PFSK-1 (cell line): ENCODE results near the gene PRPH2.

Source experiments
- FOXP2 ChIP-seq: optimal IDR thresholded peaks from 2 replicates; pipeline ENCODE3; 2011; ENCODE audit warnings: borderline replicate concordance, control low read depth, inconsistent platforms; ENCODE audit not compliant: insufficient read depth; ENCODE audit errors: extremely low read length, extremely low read depth
- POLR2AphosphoS5 ChIP-seq: IDR thresholded peaks from 2 replicates; pipeline ENCODE4 v1.6.1; 2012; ENCODE audit warnings: low read depth, mild to moderate bottlenecking, control low read depth, low read length, moderate library complexity
- SIN3A ChIP-seq: IDR thresholded peaks from 2 replicates; pipeline ENCODE4 v1.6.1; 2012; ENCODE audit warnings: mild to moderate bottlenecking, low read length, moderate library complexity, borderline replicate concordance; ENCODE audit not compliant: insufficient read depth
- TAF1 ChIP-seq: IDR thresholded peaks from 2 replicates; pipeline ENCODE4 v1.6.1; 2012; ENCODE audit warnings: low read length, control low read depth, borderline replicate concordance; ENCODE audit not compliant: insufficient read depth
- TF ChIP-seq, protein P1 (sequence below), 2 experiments: IDR thresholded peaks; 2 replicates each; pipeline versions ENCODE4 v1.6.1 to v1.8.0; 2011 to 2012; ENCODE audit warnings: low read depth in 2 of 2, low read length in 2 of 2, control low read depth in 1 of 2, inconsistent platforms in 1 of 2, mild to moderate bottlenecking in 1 of 2, moderate library complexity in 1 of 2; ENCODE audit not compliant: insufficient read depth in 1 of 2

Gene PRPH2

GRCh38 chr6:42697268-42697655 is 25.1 kb downstream of the PRPH2 start:
- no peak for TF ChIP-seq FOXP2
- TF ChIP-seq, protein P1, sequence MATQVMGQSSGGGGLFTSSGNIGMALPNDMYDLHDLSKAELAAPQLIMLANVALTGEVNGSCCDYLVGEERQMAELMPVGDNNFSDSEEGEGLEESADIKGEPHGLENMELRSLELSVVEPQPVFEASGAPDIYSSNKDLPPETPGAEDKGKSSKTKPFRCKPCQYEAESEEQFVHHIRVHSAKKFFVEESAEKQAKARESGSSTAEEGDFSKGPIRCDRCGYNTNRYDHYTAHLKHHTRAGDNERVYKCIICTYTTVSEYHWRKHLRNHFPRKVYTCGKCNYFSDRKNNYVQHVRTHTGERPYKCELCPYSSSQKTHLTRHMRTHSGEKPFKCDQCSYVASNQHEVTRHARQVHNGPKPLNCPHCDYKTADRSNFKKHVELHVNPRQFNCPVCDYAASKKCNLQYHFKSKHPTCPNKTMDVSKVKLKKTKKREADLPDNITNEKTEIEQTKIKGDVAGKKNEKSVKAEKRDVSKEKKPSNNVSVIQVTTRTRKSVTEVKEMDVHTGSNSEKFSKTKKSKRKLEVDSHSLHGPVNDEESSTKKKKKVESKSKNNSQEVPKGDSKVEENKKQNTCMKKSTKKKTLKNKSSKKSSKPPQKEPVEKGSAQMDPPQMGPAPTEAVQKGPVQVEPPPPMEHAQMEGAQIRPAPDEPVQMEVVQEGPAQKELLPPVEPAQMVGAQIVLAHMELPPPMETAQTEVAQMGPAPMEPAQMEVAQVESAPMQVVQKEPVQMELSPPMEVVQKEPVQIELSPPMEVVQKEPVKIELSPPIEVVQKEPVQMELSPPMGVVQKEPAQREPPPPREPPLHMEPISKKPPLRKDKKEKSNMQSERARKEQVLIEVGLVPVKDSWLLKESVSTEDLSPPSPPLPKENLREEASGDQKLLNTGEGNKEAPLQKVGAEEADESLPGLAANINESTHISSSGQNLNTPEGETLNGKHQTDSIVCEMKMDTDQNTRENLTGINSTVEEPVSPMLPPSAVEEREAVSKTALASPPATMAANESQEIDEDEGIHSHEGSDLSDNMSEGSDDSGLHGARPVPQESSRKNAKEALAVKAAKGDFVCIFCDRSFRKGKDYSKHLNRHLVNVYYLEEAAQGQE (IDR thresholded peaks at IDR 0.05; ENCODE audit: insufficient read depth in 1 of 2, low read depth in 2 of 2, low read length in 2 of 2): no peak
- TF ChIP-seq POLR2AphosphoS5: no peak
- no peak for TF ChIP-seq TAF1
- no peak for TF ChIP-seq SIN3A

DNA sequence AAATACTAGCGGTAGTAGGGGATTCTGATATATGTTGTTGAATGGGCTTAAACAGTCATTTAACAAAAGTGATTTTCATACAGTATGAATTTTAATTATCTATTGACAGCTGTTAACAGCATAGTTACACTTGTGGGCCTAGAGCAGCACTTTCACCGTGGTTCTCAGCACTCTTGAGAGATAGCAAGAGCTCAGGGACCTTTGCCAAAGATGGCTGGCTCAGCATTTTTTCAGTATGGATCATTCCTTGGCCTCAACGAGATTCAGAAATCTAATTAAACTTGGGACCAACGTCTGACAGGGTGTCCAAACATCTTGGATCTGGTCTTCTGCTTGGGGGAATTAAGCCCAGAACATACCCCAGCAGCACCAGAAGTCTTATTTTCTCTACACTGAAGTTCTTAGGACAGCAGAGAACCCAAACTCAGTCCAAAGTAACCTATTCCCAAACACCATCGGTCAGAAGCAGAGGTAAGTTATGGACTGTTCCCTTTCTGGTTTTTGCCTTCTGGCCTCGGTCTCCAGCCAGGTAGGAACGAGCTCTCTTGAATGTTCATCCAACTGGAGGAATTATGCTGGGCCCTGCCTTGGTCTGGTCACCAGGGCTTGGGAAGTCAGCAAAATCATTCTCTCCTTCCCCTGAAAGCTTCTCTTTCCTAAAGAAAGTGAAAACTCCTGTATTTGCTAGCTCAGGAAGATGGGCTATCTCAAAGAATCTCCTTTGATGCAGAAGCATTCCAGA is 25.7 kb downstream of the PRPH2 start:
- no peak for TF ChIP-seq SIN3A
- TF ChIP-seq, protein P1 (IDR thresholded peaks at IDR 0.05; ENCODE audit: insufficient read depth in 1 of 2, low read depth in 2 of 2, low read length in 2 of 2): no peak
- TF ChIP-seq POLR2AphosphoS5: no peak
- no peak for TF ChIP-seq FOXP2
- TF ChIP-seq TAF1: no peak

DNA sequence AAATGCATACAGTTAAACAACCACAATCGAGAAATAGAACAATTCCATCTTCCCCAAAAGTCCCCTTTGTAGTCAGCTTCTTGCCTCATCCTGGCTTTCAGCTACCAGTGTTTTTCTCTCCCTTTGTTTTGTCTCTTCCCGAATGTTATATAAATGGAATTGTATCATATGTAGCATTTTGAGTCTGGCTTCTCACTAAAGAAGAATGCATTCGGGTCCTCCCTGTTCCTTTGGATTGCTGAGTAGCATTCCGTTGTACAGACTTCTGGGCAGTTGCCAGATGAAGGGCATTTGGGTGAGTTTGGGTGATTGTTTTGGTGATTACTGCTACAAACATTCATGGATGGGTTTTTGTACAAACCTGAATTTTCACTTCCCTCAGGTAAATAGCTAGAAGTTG is 27.8 kb downstream of the PRPH2 start:
- TF ChIP-seq, protein P1 (IDR thresholded peaks at IDR 0.05; ENCODE audit: insufficient read depth in 1 of 2, low read depth in 2 of 2, low read length in 2 of 2): no peak
- no peak for TF ChIP-seq FOXP2
- TF ChIP-seq SIN3A: no peak
- no peak for TF ChIP-seq TAF1
- no peak for TF ChIP-seq POLR2AphosphoS5

- TF ChIP-seq TAF1 (no peak), SIN3A (no peak), FOXP2 (no peak), POLR2AphosphoS5 (no peak)
- TF ChIP-seq, protein P1 (IDR thresholded peaks at IDR 0.05; ENCODE audit: insufficient read depth in 1 of 2, low read depth in 2 of 2, low read length in 2 of 2): no peak
These were observed 28.6 kb downstream of the PRPH2 start for GRCh38 chr6:42693725-42694323.
